Measurements from ENCODE around the gene GOLGA6C.
"Not testable (repeated sequence)": the region's sequence is repeated elsewhere in the genome, so short reads cannot be mapped to it uniquely, and the experiment has no call there.

Gene GOLGA6C, protein sequence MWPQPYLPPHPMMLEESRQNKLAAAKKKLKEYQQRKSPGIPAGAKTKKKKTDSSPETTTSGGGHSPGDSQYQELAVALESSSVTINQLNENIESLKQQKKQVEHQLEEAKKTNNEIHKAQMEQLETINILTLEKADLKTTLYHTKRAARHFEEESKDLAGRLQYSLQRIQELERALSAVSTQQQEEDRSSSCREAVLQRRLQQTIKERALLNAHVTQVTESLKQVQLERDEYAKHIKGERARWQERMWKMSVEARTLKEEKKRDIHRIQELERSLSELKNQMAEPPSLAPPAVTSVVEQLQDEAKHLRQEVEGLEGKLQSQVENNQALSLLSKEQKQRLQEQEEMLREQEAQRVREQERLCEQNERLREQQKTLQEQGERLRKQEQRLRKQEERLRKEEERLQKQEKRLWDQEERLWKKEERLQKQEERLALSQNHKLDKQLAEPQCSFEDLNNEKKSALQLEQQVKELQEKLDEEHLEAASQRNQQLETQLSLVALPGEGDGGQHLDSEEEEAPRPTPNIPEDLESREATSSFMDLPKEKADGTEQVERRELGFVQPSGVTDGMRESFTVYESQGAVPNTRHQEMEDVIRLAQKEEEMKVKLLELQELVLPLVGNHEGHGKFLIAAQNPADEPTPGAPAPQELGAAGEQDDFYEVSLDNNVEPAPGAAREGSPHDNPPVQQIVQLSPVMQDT

DNA sequence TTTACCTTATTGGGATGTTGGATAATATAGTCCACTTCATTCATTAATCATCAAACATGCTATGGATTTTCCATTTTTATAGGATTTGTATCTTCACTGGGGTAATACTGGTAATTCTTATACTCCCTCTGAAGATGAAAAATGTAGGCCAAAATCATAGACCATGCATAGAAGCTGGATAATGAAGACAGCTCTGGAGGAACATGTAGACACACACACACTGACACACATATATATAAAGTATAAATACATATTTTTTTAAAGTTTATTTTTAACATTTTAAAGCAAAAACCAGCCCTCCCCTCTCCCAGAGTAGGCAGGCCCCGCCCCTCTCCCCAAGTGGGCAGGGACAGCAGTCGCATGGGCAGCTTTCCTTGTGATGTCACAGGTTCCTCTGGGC lies at the start of gene GOLGA6C:
TSS of gene GOLGA6C (plus strand) at position 301 of the 400 bp plus-strand sequence. CDS start 265 bp downstream, outside the sequence.
- H3K36me3 Mint-ChIP-seq (ENCODE audit: low read depth); H3K4me3 Mint-ChIP-seq; H3K9me3 Mint-ChIP-seq; H3K4me1 Mint-ChIP-seq; H3K27me3 Mint-ChIP-seq (ENCODE audit: low read depth); H3K27ac Mint-ChIP-seq: not testable (repeated sequence)

DNA sequence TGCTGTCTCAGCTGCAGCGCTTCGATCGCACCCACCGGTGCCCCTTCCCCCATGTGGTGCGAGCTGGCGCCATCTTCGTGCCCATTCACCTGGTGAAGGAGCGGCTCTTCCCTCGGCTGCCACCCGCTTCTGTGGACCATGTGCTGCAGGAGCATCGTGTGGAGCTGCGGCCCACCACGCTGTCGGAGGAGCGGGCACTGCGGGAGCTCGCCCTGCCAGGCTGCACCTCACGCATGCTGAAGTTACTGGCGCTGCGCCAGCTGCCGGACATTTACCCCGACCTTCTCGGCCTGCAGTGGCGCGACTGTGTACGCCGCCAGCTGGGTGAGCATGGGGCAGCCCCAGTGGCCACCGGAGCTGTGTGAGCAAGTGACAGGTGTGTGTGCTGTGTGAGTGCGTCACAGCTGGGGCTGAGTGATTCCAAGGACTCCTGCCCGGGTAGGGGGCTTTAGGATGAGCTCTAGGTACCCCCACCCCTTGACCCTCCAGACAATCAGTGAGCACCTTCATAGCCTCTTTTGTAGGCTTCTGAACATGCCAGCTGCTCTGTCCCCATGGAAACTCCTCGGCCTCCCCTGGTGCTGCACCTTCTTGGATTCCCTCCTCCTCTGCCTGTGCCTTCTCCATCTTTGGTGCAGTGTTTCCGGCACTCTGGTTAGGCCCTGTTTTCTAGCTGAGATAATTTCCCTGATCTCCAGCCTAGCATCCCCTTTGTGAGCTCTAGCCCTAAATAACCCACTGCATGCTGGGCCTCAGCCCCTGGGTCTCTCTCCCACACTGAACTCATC lies 49.4 kb upstream of the GOLGA6C start:
- Mint-ChIP-seq H3K27ac (no peak overlapping the region), H3K9me3 (no peaks in the 10 kb centered on the region)

DNA sequence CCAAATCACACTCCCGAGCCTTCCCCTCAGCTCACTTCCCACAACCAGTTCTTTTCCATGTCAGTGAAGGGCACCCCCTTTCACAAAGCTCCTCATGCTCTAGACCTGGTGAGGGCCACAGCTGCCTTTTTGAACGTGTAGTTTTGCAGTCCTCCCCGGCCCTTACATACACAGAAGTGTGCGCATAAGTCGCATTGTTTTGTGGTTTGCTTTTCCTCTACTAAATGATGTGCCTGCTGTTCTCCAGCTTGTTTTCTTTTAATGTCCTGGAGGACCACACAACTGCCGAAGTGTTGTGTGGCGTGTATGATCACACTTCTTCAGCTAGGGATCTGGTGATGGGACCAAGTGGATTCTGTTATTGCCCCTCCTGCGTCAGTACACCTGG lies 48.9 kb upstream of the GOLGA6C start:
- H3K36me3 Mint-ChIP-seq (ENCODE audit: low read depth) = peaks cover 9% of the 10 kb centered on the region
- TF ChIP-seq, protein P1, sequence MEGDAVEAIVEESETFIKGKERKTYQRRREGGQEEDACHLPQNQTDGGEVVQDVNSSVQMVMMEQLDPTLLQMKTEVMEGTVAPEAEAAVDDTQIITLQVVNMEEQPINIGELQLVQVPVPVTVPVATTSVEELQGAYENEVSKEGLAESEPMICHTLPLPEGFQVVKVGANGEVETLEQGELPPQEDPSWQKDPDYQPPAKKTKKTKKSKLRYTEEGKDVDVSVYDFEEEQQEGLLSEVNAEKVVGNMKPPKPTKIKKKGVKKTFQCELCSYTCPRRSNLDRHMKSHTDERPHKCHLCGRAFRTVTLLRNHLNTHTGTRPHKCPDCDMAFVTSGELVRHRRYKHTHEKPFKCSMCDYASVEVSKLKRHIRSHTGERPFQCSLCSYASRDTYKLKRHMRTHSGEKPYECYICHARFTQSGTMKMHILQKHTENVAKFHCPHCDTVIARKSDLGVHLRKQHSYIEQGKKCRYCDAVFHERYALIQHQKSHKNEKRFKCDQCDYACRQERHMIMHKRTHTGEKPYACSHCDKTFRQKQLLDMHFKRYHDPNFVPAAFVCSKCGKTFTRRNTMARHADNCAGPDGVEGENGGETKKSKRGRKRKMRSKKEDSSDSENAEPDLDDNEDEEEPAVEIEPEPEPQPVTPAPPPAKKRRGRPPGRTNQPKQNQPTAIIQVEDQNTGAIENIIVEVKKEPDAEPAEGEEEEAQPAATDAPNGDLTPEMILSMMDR (IDR thresholded peaks at IDR 0.05; ENCODE audit: unreplicated experiment in 3 of 3) = no peak
- no peak overlapping the region for H3K27ac Mint-ChIP-seq
- H3K9me3 Mint-ChIP-seq = no peaks in the 10 kb centered on the region
- no peak overlapping the region for H3K4me3 Mint-ChIP-seq
- H3K27me3 Mint-ChIP-seq (ENCODE audit: low read depth) = no peaks in the 10 kb centered on the region
- H3K4me1 Mint-ChIP-seq = peaks cover 14% of the 10 kb centered on the region

More for the DNA sequence above, 49.4 kb upstream of the GOLGA6C start:
- Mint-ChIP-seq H3K4me3 (no peak overlapping the region), H3K4me1 (peaks cover 14% of the 10 kb centered on the region), H3K27me3 (ENCODE audit: low read depth) (no peaks in the 10 kb centered on the region), H3K36me3 (ENCODE audit: low read depth) (peaks cover 9% of the 10 kb centered on the region)
- TF ChIP-seq, protein P1 (IDR thresholded peaks at IDR 0.05; ENCODE audit: unreplicated experiment in 3 of 3) = no peak

DNA sequence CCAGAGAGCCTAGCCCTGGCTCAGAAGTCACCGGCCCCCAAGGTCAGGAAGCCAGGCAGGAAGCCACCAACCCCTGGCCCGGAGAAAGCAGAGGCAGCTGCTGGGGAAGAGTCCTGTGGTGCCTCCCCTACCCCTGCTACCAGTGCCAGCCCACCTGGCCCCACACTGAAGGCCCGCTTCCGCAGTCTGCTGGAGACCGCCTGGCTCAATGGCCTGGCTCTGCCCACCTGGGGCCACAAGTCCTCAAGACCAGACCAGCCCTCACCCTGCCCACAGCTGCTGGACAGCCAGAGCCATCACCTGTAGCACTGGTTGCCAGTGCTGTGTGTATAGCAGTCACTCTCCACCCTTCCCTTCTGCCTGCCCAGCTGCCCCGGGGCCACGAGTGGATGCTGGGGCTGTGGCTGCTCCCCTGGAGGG lies 47.3 kb upstream of the GOLGA6C start:
- peaks cover 5% of the 10 kb centered on the region for H3K4me1 Mint-ChIP-seq
- H3K36me3 Mint-ChIP-seq (ENCODE audit: low read depth) = peaks cover 9% of the 10 kb centered on the region
- H3K27ac Mint-ChIP-seq = no peak overlapping the region
- H3K4me3 Mint-ChIP-seq = no peak overlapping the region
- no peaks in the 10 kb centered on the region for H3K9me3 Mint-ChIP-seq
- TF ChIP-seq, protein P1 (IDR thresholded peaks at IDR 0.05; ENCODE audit: unreplicated experiment in 3 of 3) = no peak
- H3K27me3 Mint-ChIP-seq (ENCODE audit: low read depth) = no peaks in the 10 kb centered on the region

DNA sequence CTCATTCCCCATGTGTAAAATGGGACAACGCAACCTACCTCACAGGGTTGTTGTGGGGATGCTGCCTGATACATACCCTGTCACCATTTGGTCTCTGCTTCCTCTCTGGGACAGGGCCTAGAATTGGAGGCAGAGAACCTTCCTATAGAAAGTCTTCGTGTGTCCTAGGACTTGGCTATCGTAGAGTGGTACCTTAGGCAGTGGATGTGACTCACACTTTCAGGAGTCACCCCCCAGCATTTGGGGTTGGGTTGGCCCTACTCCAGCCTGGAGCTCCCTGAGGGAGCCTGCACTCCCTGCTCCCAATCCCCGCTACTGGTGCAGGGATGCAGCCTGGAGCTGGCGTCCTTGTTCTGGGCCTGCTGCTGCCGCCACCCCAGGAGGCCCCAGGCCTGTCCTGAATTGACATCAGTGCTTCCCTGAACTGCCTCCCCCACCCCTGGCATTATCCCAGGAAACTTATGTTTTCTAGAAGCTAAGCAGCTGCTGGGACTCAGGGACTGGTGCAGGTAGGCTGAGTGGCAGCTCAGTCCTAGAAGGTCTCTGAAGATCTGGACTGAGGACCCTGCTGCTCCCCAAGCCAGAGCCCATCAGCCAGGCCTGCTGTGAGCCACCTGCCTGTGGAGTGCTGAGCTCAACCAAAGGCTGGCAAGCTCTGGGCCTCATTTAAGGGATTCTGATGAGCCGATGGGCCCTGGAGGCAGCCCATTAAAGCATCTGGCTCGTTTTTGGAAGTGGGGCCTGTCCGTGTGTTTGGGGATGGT lies 46.5 kb upstream of the GOLGA6C start:
- Mint-ChIP-seq H3K27me3 (ENCODE audit: low read depth) (no peaks in the 10 kb centered on the region), H3K27ac (no peak overlapping the region), H3K9me3 (no peaks in the 10 kb centered on the region), H3K36me3 (ENCODE audit: low read depth) (peaks cover 9% of the 10 kb centered on the region), H3K4me1 (peaks cover 5% of the 10 kb centered on the region), H3K4me3 (no peak overlapping the region)
- TF ChIP-seq, protein P1 (IDR thresholded peaks at IDR 0.05; ENCODE audit: unreplicated experiment in 3 of 3) = no peak
